ENCODE data around the gene ARMH4. TPM values are rescaled to one million over a fixed set of nuclear protein-coding genes. Genes with fewer than 3 reads are reported as not detected.

Gene ARMH4, protein sequence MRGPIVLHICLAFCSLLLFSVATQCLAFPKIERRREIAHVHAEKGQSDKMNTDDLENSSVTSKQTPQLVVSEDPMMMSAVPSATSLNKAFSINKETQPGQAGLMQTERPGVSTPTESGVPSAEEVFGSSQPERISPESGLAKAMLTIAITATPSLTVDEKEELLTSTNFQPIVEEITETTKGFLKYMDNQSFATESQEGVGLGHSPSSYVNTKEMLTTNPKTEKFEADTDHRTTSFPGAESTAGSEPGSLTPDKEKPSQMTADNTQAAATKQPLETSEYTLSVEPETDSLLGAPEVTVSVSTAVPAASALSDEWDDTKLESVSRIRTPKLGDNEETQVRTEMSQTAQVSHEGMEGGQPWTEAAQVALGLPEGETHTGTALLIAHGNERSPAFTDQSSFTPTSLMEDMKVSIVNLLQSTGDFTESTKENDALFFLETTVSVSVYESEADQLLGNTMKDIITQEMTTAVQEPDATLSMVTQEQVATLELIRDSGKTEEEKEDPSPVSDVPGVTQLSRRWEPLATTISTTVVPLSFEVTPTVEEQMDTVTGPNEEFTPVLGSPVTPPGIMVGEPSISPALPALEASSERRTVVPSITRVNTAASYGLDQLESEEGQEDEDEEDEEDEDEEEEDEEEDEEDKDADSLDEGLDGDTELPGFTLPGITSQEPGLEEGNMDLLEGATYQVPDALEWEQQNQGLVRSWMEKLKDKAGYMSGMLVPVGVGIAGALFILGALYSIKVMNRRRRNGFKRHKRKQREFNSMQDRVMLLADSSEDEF
- 1 to 10 TPM in 1 of 4 donors, under 1 TPM in 2, not detected in 1; 0.41 to 2.8 (median 0.48) TPM for total RNA-seq

DNA sequence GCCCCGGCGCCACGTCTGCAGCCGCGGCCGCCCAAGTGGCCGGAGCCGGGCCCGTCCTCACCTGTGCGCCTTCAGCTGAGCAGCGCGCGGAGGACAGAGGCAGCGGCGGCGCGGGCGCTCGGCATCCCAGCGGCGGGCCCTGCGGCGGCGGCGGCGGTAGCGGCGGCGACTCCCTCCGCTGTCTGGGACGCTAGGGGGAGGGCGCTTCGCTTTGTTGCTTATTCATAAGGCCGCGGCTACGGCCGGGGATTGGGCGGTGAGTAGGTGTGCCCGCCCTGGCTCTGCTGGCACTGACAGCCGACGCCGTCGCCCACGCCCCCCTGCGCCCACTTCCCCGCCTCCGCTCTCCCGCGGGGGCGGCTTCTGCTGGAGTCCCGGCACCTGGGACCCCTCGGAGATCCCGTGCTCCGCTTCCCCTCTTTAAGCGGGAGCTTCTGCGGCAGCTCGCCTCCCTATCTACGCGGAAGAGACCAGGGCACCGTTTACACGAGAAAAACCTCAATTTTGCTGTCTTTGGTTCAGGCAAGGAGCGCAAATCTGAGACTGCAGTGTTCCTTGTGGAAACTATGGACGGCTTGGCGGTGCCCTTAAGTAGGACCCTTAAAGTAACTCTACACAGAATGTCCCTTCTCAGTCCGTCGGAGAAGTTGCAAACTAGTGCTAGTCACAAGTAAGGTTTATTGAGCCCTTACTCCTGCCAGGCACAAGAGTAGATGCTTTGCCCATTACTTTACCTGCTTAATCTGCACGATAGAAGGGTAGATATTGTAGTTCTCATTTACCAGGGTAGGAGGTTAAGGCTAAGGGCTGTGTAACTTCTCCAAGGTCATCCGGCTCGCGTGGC lies at the start of gene ARMH4:
Gene ARMH4, minus strand, starts transcription at position 200 of the 844 bp plus-strand sequence. CDS start 12,855 bp downstream, outside the sequence.
- in situ Hi-C loops (cut with MboI; ENCODE audit: low pct_ligation_motif_present in 1 of 4, low pct_unique_long_range_greater_than_20kb in 1 of 4, low sequenced_read_pairs in 3 of 4) (no loop called here), intact Hi-C loops (cut with DNase I; ENCODE audit: low total_unique reads) (no loop called here)
- peak within 1 kb of the TSS; percentile 40 to 78 (median 61) for H3K4me3 ChIP-seq
- no peaks in the 10 kb centered on the region for H3K36me3 ChIP-seq
- peaks cover 4 to 16% (median 10%) of the 10 kb centered on the region in 4 donors for H3K4me1 ChIP-seq
- peak within 1 kb of the TSS; percentile 24 to 63 (median 46) for H3K27ac ChIP-seq
- no peaks in the 10 kb centered on the region for H3K9me3 ChIP-seq
- H3K27me3 ChIP-seq: peaks cover 38% of the 10 kb centered on the region
- 1 to 11% methylated on average over 3 to 45 of the region's 70 CpGs for WGBS, 2 donors (ENCODE audit: low coverage in 1 of 2)
- TF ChIP-seq POLR2AphosphoS5 (IDR thresholded peaks at IDR 0.05) (peak in 1 of 3 donors; percentile 53), POLR2A (IDR thresholded peaks at IDR 0.05) (no peak)
- TF ChIP-seq, protein P1, sequence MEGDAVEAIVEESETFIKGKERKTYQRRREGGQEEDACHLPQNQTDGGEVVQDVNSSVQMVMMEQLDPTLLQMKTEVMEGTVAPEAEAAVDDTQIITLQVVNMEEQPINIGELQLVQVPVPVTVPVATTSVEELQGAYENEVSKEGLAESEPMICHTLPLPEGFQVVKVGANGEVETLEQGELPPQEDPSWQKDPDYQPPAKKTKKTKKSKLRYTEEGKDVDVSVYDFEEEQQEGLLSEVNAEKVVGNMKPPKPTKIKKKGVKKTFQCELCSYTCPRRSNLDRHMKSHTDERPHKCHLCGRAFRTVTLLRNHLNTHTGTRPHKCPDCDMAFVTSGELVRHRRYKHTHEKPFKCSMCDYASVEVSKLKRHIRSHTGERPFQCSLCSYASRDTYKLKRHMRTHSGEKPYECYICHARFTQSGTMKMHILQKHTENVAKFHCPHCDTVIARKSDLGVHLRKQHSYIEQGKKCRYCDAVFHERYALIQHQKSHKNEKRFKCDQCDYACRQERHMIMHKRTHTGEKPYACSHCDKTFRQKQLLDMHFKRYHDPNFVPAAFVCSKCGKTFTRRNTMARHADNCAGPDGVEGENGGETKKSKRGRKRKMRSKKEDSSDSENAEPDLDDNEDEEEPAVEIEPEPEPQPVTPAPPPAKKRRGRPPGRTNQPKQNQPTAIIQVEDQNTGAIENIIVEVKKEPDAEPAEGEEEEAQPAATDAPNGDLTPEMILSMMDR (IDR thresholded peaks at IDR 0.05): peak in 1 of 5 experiments; percentile 25
- peak; percentile 82 for DNase-seq

DNA sequence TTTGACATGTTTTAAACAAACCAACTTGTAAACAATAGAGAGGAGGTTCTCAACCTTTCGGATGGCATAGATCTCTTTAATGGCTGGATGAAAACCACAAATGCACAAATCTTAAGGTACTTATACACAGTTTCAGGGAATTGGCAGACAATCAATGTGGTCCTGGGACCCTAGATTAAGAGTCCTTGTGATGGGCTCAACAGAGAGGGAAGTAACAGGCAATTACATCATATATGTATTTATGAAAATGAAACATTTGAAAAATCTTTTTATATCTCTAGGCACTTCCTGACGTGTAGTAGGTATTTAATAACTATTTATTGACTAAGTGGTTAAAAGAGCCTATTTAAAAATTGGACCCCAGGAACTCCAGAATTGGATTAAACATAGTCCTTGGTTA lies 48.8 kb upstream of the ARMH4 start:
- H3K4me3 ChIP-seq: peak overlapping the region; percentile 73 to 96 (median 91)
- H3K4me1 ChIP-seq: peaks cover 5 to 22% (median 20%) of the 10 kb centered on the region in 4 donors
- H3K9me3 ChIP-seq: no peaks in the 10 kb centered on the region
- TF ChIP-seq, protein P1 (IDR thresholded peaks at IDR 0.05): no peak
- TF ChIP-seq POLR2A (IDR thresholded peaks at IDR 0.05) (no peak), POLR2AphosphoS5 (IDR thresholded peaks at IDR 0.05) (no peak), EP300 (IDR thresholded peaks at IDR 0.05; ENCODE audit: low read depth) (no peak)
- intact Hi-C loops (cut with DNase I; ENCODE audit: low total_unique reads) (no loop called here), in situ Hi-C loops (cut with MboI; ENCODE audit: low pct_ligation_motif_present in 1 of 4, low pct_unique_long_range_greater_than_20kb in 1 of 4, low sequenced_read_pairs in 3 of 4) (no loop called here)
- WGBS, 2 donors (ENCODE audit: low coverage in 1 of 2): 0 to 1% methylated on average over 2 of the region's 2 CpGs
- H3K36me3 ChIP-seq: peaks cover 0 to 6% (median 0%) of the 10 kb centered on the region in 4 donors
- H3K27me3 ChIP-seq: no peaks in the 10 kb centered on the region
- peak overlapping the region; percentile 93 to 98 (median 94) for H3K27ac ChIP-seq
- no peak for DNase-seq

DNA sequence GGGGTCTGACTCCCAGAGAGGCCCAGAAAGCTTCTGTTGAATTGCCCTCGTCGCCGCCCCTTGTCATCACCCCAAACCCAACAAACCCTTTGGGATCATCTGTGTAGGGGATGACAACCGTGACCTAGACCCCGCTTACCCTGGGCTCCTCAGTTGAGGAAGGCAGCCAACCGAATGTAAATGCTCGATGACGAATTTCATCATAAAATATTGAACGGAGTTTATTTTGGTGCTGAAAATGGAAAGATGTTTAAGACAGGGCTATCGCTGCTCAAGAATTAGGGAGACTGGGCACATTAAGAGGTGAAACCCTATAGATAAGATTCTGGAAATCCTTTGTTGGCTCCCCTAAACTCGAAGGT lies 48.4 kb upstream of the ARMH4 start:
- TF ChIP-seq POLR2AphosphoS5 (IDR thresholded peaks at IDR 0.05): no peak
- TF ChIP-seq, protein P1 (IDR thresholded peaks at IDR 0.05): no peak
- TF ChIP-seq EP300 (IDR thresholded peaks at IDR 0.05; ENCODE audit: low read depth): no peak
- TF ChIP-seq POLR2A (IDR thresholded peaks at IDR 0.05): no peak
- Histone ChIP-seq H3K27ac (peak overlapping the region; percentile 93 to 98 (median 94)), H3K4me3 (peak overlapping the region; percentile 73 to 96 (median 91)), H3K27me3 (no peaks in the 10 kb centered on the region), H3K36me3 (peaks cover 0 to 6% (median 0%) of the 10 kb centered on the region in 4 donors), H3K4me1 (peaks cover 5 to 22% (median 20%) of the 10 kb centered on the region in 4 donors), H3K9me3 (no peaks in the 10 kb centered on the region)
- DNase-seq: no peak
- intact Hi-C loops (cut with DNase I; ENCODE audit: low total_unique reads): no loop called here
- WGBS, 2 donors (ENCODE audit: low coverage in 1 of 2): 0% methylated on average over 6 to 11 of the region's 11 CpGs
- in situ Hi-C loops (cut with MboI; ENCODE audit: low pct_ligation_motif_present in 1 of 4, low pct_unique_long_range_greater_than_20kb in 1 of 4, low sequenced_read_pairs in 3 of 4): no loop called here

Measured in transverse colon (tissue), 4 donors.